Mammary epithelial cell (primary cell): ENCODE measurements around the gene DVL1.

Experiments
- EZH2 ChIP-seq: IDR thresholded peaks from 2 replicates; pipeline ENCODE4 v1.6.1; 2012; ENCODE audit warnings: low read length, inconsistent platforms, borderline replicate concordance
- TF ChIP-seq, protein P1 (sequence below), 2 donors: IDR thresholded peaks in 1 of 2; conservative IDR thresholded peaks in 1 of 2; 2 replicates each; pipeline ENCODE4 v1.5.1; 2011 to 2012; ENCODE audit warnings: inconsistent platforms in 2 of 2, low read length in 2 of 2, mild to moderate bottlenecking in 2 of 2, control low read depth in 1 of 2, low read depth in 1 of 2; ENCODE audit not compliant: insufficient read depth in 1 of 2; ENCODE audit errors: extremely low read depth in 1 of 2

DNA sequence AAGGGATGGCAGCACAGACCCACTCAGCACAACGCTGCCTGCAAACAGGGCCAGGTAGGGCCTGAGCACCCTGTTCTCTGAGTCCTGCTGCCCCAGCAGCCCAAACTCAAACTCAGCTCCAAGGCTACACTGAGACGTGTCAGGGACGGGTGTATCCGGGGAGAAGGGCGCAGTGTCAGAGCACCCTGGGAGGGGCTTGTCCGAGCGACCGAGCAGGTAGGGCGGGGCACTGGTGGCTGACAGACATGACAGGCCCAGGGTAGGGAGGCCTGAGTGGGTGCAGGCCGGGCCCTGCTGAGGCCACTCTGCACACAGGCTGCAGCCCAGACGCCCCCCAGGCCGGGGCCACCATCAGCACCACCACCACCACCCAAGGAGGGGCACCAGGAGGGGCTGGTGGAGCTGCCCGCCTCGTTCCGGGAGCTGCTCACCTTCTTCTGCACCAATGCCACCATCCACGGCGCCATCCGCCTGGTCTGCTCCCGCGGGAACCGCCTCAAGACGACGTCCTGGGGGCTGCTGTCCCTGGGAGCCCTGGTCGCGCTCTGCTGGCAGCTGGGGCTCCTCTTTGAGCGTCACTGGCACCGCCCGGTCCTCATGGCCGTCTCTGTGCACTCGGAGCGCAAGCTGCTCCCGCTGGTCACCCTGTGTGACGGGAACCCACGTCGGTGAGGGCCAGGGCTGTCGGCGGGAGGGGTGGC, 63.5 kb downstream of the DVL1 start:
- TF ChIP-seq, protein P1, sequence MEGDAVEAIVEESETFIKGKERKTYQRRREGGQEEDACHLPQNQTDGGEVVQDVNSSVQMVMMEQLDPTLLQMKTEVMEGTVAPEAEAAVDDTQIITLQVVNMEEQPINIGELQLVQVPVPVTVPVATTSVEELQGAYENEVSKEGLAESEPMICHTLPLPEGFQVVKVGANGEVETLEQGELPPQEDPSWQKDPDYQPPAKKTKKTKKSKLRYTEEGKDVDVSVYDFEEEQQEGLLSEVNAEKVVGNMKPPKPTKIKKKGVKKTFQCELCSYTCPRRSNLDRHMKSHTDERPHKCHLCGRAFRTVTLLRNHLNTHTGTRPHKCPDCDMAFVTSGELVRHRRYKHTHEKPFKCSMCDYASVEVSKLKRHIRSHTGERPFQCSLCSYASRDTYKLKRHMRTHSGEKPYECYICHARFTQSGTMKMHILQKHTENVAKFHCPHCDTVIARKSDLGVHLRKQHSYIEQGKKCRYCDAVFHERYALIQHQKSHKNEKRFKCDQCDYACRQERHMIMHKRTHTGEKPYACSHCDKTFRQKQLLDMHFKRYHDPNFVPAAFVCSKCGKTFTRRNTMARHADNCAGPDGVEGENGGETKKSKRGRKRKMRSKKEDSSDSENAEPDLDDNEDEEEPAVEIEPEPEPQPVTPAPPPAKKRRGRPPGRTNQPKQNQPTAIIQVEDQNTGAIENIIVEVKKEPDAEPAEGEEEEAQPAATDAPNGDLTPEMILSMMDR (conservative IDR thresholded peaks at IDR 0.05 in 1 of 2, IDR thresholded peaks at IDR 0.05 in 1 of 2; ENCODE audit: extremely low read depth in 1 of 2, insufficient read depth in 1 of 2, low read depth in 1 of 2, low read length in 2 of 2), result no peak
- no peak for TF ChIP-seq EZH2
